Spleen (tissue), 11 donors: ENCODE results near the gene HSDL2. TPM values are rescaled to one million over a fixed set of nuclear protein-coding genes. Genes with fewer than 3 reads are reported as not detected.

Experiments
- DNase-seq: peaks from one replicate; pipeline ENCODE4 v3.0.0-alpha.2; 2020
- H3K27ac ChIP-seq, 8 donors: fragments of 200-600 bp; sonication (generic) in 7 of 8; 1 replicate in 4 of 8; 2 replicates in 4 of 8; pipeline versions ENCODE4 v1.5.0 to v1.8.0; 2016 to 2021; ENCODE audit warnings: inconsistent platforms in 4 of 8, mild to moderate bottlenecking in 4 of 8, moderate library complexity in 1 of 8
- H3K27me3 ChIP-seq, 7 donors: fragments of 200-600 bp; sonication (generic) in 6 of 7; replicated peaks in 1 of 7; 1 replicate in 4 of 7; 2 replicates in 3 of 7; pipeline versions ENCODE4 v1.5.0 to v1.8.0; 2016 to 2021; ENCODE audit warnings: inconsistent platforms in 3 of 7, mild to moderate bottlenecking in 1 of 7
- H3K36me3 ChIP-seq, 6 donors: fragments of 200-600 bp; sonication (generic) in 5 of 6; 1 replicate in 4 of 6; 2 replicates in 2 of 6; pipeline versions ENCODE4 v1.5.0 to v1.8.0; 2016 to 2021; ENCODE audit warnings: inconsistent platforms in 2 of 6
- H3K4me1 ChIP-seq, 6 donors: fragments of 200-600 bp; sonication (generic) in 5 of 6; 1 replicate in 3 of 6; 2 replicates in 3 of 6; pipeline versions ENCODE4 v1.5.0 to v1.8.0; 2016 to 2021; ENCODE audit warnings: inconsistent platforms in 3 of 6
- H3K4me3 ChIP-seq, 8 donors: fragments of 200-600 bp; sonication (generic) in 7 of 8; 1 replicate in 4 of 8; 2 replicates in 4 of 8; pipeline versions ENCODE4 v1.5.0 to v1.8.0; 2016 to 2021; ENCODE audit warnings: inconsistent platforms in 4 of 8, mild to moderate bottlenecking in 4 of 8, moderate library complexity in 2 of 8
- H3K9me3 ChIP-seq, 8 donors: fragments of 200-600 bp; sonication (generic) in 7 of 8; 1 replicate in 4 of 8; 2 replicates in 4 of 8; pipeline versions ENCODE4 v1.5.0 to v1.8.0; 2016 to 2021; ENCODE audit warnings: inconsistent platforms in 4 of 8
- POLR2A ChIP-seq, 3 donors: fragments of 450-650 bp; IDR thresholded peaks; one replicate each; pipeline ENCODE4 v1.5.1; 2017; ENCODE audit warnings: antibody characterized with exemption in 3 of 3, mild to moderate bottlenecking in 1 of 3
- POLR2AphosphoS5 ChIP-seq, 3 donors: sonication (generic); formaldehyde crosslinking; IDR thresholded peaks; one replicate each; pipeline ENCODE4 v1.5.1; 2017; ENCODE audit warnings: antibody characterized with exemption in 3 of 3
- WGBS, 5 donors: extraction: QIAGEN DNeasy Blood & Tissue Kit in 3 of 5; methylation state at CpG; one replicate each; pipeline versions ENCODE4 v1.1.5 to v1.1.7; 2013 to 2018; 5-methylcytosine and 5-hydroxymethylcytosine counted together
- intact Hi-C: fragments of 100-400 bp; cut with DNase I; formaldehyde crosslinking; loops from one replicate; pipeline ENCODE4 v1.15.0; 2023; ENCODE audit warnings: low total_unique reads
- polyA plus RNA-seq, 3 donors: library from polyadenylated mRNA; stranded (reverse); fragments of 200-250 nt; gene quantifications; one replicate each; pipeline ENCODE4 v1.2.1, GENCODE V29; 2013
- total RNA-seq, 7 donors: library from RNA; depleted of rRNA in 3 of 7; stranded (reverse); fragments of >200 nt in 3 of 7; fragmentation: NEBNext Ultra II Directional in 4 of 7; extraction: Animal tissue kit (Norgen Biotek cat#: 25700) in 4 of 7; gene quantifications; one replicate each; pipeline versions ENCODE4 v1.1.0 to v1.2.1, GENCODE V29; 2016 to 2021
- TF ChIP-seq, protein P1 (sequence below), 11 experiments: fragments of 200-600 bp in 7 of 11; fragments of 450-650 bp in 4 of 11; sonication (generic) in 4 of 11; IDR thresholded peaks in 8 of 11; conservative IDR thresholded peaks in 3 of 11; 1 replicate in 7 of 11; 2 replicates in 4 of 11; pipeline versions ENCODE4 v1.4.0 to v1.8.0; 2016 to 2021; ENCODE audit warnings: antibody characterized with exemption in 11 of 11, inconsistent platforms in 4 of 11, mild to moderate bottlenecking in 1 of 11
- donor health status: healthy with polysubstance abuse.
- donor health status: DM: no; HTN: no; CAD: no; lungs with moderate emphysema.
- donor health status: DM: no; HTN: no; CAD: no.
- donor health status: Bipolar disorder and iron deficiency.
- donor health status: healthy.
- donor health status: DM: no; HTN: no; CAD: no.
- donor health status: DM: yes; HTN: yes; CAD: no.

The HSDL2 gene
- total and polyA plus RNA-seq, 10 donors, result 11.2 to 42.6 (median 30.3) TPM

DNA sequence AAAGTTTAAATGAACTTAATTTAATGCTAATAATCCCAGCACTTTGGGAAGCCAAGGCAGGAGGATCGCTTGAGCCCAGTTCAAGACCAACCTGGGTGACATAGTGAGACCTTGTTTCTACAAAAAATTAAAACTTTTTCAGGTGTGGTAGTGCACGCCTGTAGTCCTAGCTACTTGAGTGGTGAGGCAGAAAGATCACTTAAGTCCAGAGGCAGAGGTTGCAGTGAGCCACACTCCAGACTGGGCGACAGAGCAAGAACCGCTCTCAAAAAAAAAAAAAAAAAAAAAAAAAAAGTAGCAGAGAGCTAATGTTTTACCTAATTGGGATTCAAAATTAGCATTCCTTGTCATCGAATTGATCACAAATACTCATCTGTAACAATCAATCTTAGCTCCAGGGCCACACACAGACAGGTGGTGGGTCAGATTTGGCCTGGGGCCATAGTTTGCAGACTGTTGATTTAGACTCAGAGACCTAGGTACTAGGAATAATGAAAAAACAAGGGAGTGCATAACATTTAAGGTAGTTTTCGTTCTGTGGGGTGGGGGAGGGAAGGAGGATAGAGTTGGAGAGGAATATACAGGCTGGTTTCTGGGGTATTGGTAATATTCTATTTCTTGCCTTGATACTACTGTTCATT is 21.4 kb downstream of the HSDL2 start:
- TF ChIP-seq POLR2AphosphoS5 (IDR thresholded peaks at IDR 0.05) (no peak), POLR2A (IDR thresholded peaks at IDR 0.05) (no peak)
- TF ChIP-seq, protein P1, sequence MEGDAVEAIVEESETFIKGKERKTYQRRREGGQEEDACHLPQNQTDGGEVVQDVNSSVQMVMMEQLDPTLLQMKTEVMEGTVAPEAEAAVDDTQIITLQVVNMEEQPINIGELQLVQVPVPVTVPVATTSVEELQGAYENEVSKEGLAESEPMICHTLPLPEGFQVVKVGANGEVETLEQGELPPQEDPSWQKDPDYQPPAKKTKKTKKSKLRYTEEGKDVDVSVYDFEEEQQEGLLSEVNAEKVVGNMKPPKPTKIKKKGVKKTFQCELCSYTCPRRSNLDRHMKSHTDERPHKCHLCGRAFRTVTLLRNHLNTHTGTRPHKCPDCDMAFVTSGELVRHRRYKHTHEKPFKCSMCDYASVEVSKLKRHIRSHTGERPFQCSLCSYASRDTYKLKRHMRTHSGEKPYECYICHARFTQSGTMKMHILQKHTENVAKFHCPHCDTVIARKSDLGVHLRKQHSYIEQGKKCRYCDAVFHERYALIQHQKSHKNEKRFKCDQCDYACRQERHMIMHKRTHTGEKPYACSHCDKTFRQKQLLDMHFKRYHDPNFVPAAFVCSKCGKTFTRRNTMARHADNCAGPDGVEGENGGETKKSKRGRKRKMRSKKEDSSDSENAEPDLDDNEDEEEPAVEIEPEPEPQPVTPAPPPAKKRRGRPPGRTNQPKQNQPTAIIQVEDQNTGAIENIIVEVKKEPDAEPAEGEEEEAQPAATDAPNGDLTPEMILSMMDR (IDR thresholded peaks at IDR 0.05 in 8 of 11, conservative IDR thresholded peaks at IDR 0.05 in 3 of 11), result no peak
- H3K27ac ChIP-seq, result no peak overlapping the region
- no peak overlapping the region for H3K4me3 ChIP-seq
- 93 to 99% (median 97%) methylated on average over 6 of the region's 6 CpGs for WGBS, 5 donors
- H3K4me1 ChIP-seq, result no peaks in the 10 kb centered on the region
- peaks cover 0 to 16% (median 2%) of the 10 kb centered on the region in 6 donors for H3K36me3 ChIP-seq
- H3K27me3 ChIP-seq, result no peaks in the 10 kb centered on the region
- no peak for DNase-seq
- H3K9me3 ChIP-seq, result peaks cover 0 to 22% (median 14%) of the 10 kb centered on the region in 8 donors
- intact Hi-C loops, result no loop called here

DNA sequence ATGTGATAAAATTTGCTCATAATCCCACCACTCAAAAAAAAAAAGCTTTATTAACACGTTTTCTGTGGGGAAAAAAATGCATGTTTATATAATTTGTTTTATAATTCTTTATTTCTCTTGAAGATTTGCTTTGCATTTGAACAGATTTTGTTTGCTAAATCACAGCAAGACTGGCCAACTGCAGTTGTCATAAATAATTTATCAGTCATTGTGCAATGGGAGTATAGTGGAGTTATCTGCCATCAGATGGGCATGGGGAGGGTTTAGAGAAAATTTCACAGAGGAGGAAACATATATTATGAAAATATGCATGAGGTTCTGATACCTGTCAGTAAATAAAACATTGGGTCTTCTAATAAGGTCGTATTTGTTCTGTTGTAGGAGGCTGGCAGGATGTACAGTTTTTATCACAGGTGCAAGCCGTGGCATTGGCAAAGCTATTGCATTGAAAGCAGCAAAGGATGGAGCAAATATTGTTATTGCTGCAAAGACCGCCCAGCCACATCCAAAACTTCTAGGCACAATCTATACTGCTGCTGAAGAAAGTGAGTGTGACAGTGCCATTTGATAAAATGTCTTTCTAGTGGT is 23.8 kb downstream of the HSDL2 start:
- H3K27ac ChIP-seq, result no peak overlapping the region
- no peak overlapping the region for H3K4me3 ChIP-seq
- WGBS, 5 donors, result 90 to 93% (median 92%) methylated on average over 4 of the region's 4 CpGs
- peaks cover 0 to 34% (median 12%) of the 10 kb centered on the region in 6 donors for H3K36me3 ChIP-seq
- peaks cover 0 to 12% (median 9%) of the 10 kb centered on the region in 8 donors for H3K9me3 ChIP-seq
- DNase-seq, result no peak
- intact Hi-C loops, result no loop called here
- no peaks in the 10 kb centered on the region for H3K27me3 ChIP-seq
- TF ChIP-seq POLR2AphosphoS5 (IDR thresholded peaks at IDR 0.05), result no peak
- no peak for TF ChIP-seq POLR2A (IDR thresholded peaks at IDR 0.05)
- TF ChIP-seq, protein P1 (IDR thresholded peaks at IDR 0.05 in 8 of 11, conservative IDR thresholded peaks at IDR 0.05 in 3 of 11), result no peak
- H3K4me1 ChIP-seq, result peaks cover 0 to 6% (median 0%) of the 10 kb centered on the region in 6 donors

DNA sequence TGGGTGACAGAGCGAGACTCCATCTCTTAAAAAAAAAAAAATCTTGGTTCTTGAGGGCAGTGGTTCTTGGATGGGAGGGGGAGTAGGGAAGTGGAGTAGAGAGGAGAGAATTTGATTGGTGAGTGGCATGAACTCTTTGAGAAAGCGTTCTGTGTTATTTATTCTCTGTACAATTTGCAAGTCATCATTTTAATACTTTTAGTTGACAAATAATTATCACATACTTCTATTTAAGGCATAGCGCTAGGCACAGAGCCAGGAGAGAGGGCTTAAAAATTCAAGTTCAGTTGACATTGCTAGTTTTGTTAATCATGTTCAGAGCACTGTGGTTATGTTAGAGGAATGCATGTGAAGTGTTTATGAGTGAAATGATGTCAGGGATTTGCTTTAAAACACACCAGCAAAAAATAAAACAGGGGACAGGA is 24.6 kb downstream of the HSDL2 start:
- TF ChIP-seq POLR2A (IDR thresholded peaks at IDR 0.05) (no peak), POLR2AphosphoS5 (IDR thresholded peaks at IDR 0.05) (no peak)
- TF ChIP-seq, protein P1 (IDR thresholded peaks at IDR 0.05 in 8 of 11, conservative IDR thresholded peaks at IDR 0.05 in 3 of 11), result no peak
- Histone ChIP-seq H3K27ac (peak overlapping the region in 4 of 8 donors; percentile 3 to 61 (median 34)), H3K4me3 (no peak overlapping the region), H3K27me3 (no peaks in the 10 kb centered on the region), H3K4me1 (peaks cover 0 to 6% (median 0%) of the 10 kb centered on the region in 6 donors), H3K9me3 (peaks cover 0 to 3% (median under 1%) of the 10 kb centered on the region in 8 donors), H3K36me3 (peaks cover 0 to 42% (median 17%) of the 10 kb centered on the region in 6 donors)
- WGBS, 5 donors, result 73 to 83% (median 79%) methylated on average over 3 of the region's 3 CpGs
- intact Hi-C loops, result no loop called here
- DNase-seq, result no peak

DNA sequence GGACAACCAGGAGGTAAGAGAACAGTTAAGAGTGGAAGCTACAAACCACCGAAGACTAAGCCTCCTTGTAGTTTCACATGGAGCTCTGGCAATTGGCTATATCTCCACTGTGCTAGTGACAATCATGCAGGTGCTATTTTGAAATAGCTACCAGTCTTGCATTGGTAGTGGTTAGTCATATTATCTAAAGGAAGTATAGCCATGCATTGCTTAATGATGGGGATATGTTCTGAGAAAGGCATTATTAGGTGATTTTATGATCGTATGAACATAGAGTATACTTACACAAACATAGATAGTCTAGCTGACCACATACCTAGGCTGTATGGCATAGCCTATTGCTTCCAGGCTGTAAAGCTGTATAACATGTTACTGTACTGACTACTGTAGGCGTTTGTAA is 28.4 kb downstream of the HSDL2 start:
- peak overlapping the region in 1 of 8 donors; percentile 31 for H3K4me3 ChIP-seq
- H3K27ac ChIP-seq, result peak overlapping the region in 7 of 8 donors; percentile 56 to 89 (median 74)
- WGBS, 5 donors, result 64 to 94% (median 82%) methylated on average over 3 of the region's 3 CpGs
- no peak for DNase-seq
- intact Hi-C loops, result no loop called here
- H3K9me3 ChIP-seq, result no peaks in the 10 kb centered on the region
- peaks cover 0 to 79% (median 24%) of the 10 kb centered on the region in 6 donors for H3K36me3 ChIP-seq
- no peak for TF ChIP-seq POLR2AphosphoS5 (IDR thresholded peaks at IDR 0.05)
- TF ChIP-seq, protein P1 (IDR thresholded peaks at IDR 0.05 in 8 of 11, conservative IDR thresholded peaks at IDR 0.05 in 3 of 11), result no peak
- TF ChIP-seq POLR2A (IDR thresholded peaks at IDR 0.05), result no peak
- H3K27me3 ChIP-seq, result no peaks in the 10 kb centered on the region
- peaks cover 0 to 6% (median 0%) of the 10 kb centered on the region in 6 donors for H3K4me1 ChIP-seq
